ENCODE measurements around the gene GABBR2.

DNA sequence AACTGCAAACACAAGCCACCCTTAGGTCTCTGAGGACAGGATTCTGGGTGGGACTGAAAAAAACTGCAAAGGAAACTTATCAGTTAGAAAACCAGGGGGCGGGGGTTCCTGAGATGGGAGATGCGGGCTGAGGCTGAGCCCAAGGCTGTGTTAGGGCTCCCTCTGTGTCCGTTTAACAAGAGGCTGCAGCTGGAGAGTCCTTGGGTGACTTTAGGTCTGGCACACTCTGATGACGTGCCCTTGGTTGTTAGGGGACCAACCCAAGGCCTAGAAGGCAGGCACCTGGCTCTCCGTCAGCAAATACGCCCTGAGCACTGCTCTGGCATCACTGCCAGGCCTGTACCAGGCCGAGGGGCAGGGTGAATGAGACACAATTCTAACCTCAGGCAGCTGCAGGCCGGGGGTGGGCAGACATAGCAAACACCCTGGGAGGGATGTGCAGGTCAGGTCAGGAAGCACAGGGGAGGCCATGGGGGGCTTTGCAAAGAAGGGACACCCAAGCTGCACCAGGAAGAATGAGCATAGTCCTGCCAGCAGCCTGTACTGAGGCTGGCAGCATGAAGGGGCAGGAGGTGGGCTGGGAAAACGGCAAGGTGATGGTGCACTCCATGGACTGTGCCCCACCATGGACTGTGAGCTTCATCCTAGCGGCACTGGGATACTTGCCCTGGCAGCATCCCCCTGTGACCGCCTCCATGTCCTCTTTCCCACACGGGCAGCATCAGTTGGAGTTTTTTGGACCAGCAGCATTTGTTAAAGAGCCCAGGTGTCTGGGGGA, 137.9 kb downstream of the GABBR2 start:
- TF ChIP-seq POLR2A (IDR thresholded peaks at IDR 0.05; ENCODE audit: low read depth, low read length) (no peak), TAF1 (IDR thresholded peaks at IDR 0.05; ENCODE audit: borderline replicate concordance, low read depth, low read length) (no peak), POLR2AphosphoS5 (IDR thresholded peaks at IDR 0.05; ENCODE audit: low read depth, low read length) (no peak)

Data from GM12892 (cell line).